Measurements from ENCODE around the gene USH1C. TPM values are rescaled to one million over a fixed set of nuclear protein-coding genes. Genes with fewer than 3 reads are reported as not detected.

USH1C gene
- total and polyA plus RNA-seq, 8 donors, result 3.5 to 44.3 (median 8.6) TPM

DNA sequence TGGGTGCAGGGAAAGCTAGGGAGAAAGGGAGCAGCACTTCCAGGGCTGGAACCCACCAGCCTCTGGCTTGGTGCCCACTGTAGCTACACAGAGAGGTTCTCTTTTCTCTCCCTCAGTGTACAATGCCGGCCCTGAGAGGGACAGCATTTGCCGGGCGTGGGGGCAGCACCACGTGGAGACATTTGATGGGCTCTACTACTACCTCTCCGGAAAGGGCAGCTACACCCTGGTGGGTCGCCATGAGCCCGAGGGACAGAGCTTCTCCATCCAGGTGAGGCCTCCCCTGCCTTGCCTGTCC is 9.0 kb upstream of the USH1C start:
- Histone ChIP-seq H3K36me3 (no peaks in the 10 kb centered on the region), H3K9me3 (no peaks in the 10 kb centered on the region), H3K4me3 (no peak overlapping the region), H3K4me1 (no peaks in the 10 kb centered on the region), H3K27ac (no peak overlapping the region), H3K27me3 (no peaks in the 10 kb centered on the region)
- intact Hi-C loops (cut with DNase I), result no loop called here
- FAIRE-seq, result no peak
- no peak for TF ChIP-seq CTCF (IDR thresholded peaks at IDR 0.05)
- no peak for DNase-seq
- no peak for ATAC-seq
- 79 to 92% methylated on average over 7 of the region's 7 CpGs for WGBS, 2 donors

GRCh38 chr11:17552392-17553248 is 8.4 kb upstream of the USH1C start:
- peak in 1 of 4 donors; percentile 51 for ATAC-seq
- Histone ChIP-seq H3K4me3 (no peak overlapping the region), H3K4me1 (no peaks in the 10 kb centered on the region), H3K9me3 (no peaks in the 10 kb centered on the region), H3K27me3 (no peaks in the 10 kb centered on the region), H3K36me3 (no peaks in the 10 kb centered on the region), H3K27ac (no peak overlapping the region)
- no peak for TF ChIP-seq CTCF (IDR thresholded peaks at IDR 0.05)
- intact Hi-C loops (cut with DNase I), result no loop called here
- WGBS, 2 donors, result 74 to 82% methylated on average over 10 of the region's 10 CpGs
- FAIRE-seq, result no peak
- no peak for DNase-seq

DNA sequence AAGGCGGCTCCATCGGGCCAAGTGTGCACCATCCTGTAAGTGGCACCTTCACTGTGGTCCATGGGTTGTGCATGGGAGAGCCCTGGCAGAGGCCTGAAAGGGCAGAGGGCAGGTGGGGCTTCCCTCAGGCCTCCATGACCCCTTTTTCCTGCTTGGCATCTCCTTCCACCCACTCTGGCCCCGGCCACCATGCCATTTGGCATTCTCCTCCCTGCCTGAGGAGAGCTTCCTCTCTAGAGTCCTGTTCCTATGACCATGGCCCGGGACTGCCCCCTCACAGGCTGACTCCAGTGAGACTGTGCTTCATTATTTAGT is 7.8 kb upstream of the USH1C start:
- FAIRE-seq (no peak), DNase-seq (no peak), ATAC-seq (no peak)
- Histone ChIP-seq H3K4me1 (no peaks in the 10 kb centered on the region), H3K4me3 (no peak overlapping the region), H3K27ac (no peak overlapping the region), H3K9me3 (no peaks in the 10 kb centered on the region), H3K36me3 (no peaks in the 10 kb centered on the region), H3K27me3 (no peaks in the 10 kb centered on the region)
- WGBS, 2 donors, result 87 to 92% methylated on average over 4 of the region's 4 CpGs
- intact Hi-C loops (cut with DNase I), result no loop called here
- TF ChIP-seq CTCF (IDR thresholded peaks at IDR 0.05), result no peak

DNA sequence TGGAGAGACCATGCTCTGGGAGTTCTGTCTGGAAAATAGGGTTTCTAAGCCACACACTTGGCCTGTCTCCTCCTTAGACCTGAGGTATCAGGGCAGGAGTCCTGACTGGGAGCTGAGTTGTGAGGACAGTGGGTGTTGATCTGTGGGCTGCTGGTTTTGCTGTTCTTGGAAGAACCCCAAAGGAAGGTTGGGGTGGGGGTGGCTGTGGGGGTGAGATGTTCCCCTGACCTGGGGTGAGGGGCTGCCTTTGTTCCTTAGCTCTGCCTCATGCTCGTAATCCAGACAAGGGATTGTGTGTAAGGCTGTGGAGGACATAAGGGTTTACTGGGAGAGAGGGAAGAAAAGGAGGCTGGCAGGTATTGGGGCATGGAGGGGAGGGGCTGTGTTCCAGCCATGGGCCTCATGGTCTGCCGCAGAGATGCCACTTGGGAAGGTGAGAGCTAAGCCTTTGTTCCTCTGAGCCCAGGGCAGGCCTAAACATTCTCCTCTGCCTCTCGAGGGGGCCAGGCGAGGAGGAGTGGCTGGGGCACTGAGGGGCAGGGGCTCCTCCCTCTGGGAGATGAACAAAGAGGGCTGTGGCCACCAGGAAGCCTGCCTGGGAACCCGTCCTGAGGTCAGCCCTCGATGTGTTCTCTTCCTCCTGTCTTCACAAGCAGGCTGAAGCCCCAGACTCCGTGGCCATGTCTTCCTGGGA is 7.3 kb upstream of the USH1C start:
- FAIRE-seq, result no peak
- Histone ChIP-seq H3K27ac (no peak overlapping the region), H3K9me3 (no peaks in the 10 kb centered on the region), H3K4me1 (no peaks in the 10 kb centered on the region), H3K27me3 (no peaks in the 10 kb centered on the region), H3K4me3 (no peak overlapping the region), H3K36me3 (no peaks in the 10 kb centered on the region)
- no peak for DNase-seq
- TF ChIP-seq CTCF (IDR thresholded peaks at IDR 0.05), result no peak
- WGBS, 2 donors, result 58 to 74% methylated on average over 7 of the region's 7 CpGs
- no peak for ATAC-seq
- intact Hi-C loops (cut with DNase I), result no loop called here
